A549 (cell line): ENCODE data around the gene MYOG. TPM values are rescaled to one million over a fixed set of nuclear protein-coding genes. Genes with fewer than 3 reads are reported as not detected.

Experiments
- ATAC-seq, 2 experiments: fragments of 200-7000 bp in 1 of 2; fragments of >200 bp in 1 of 2; cut with Nextera tagmentation in 1 of 2; cut with Tn5 transposase in 1 of 2; 3 replicates each; pipeline versions ENCODE4 v1.8.0 to v1.9.1; 2018 to 2020; ENCODE audit warnings: mild to moderate bottlenecking in 1 of 2, moderate library complexity in 1 of 2
- CTCF ChIA-PET: fragments of 300-600 bp; sonication (Branson Sonifier 250); formaldehyde crosslinking; extraction: SDS; loops from one replicate; lab custom pipeline; 2021; ENCODE audit warnings: antibody characterized with exemption, inconsistent platforms; lab: Yijun Ruan, JAX
- POLR2A ChIA-PET: fragments of 350-600 bp; formaldehyde crosslinking; extraction: SDS; loops from one replicate; lab custom pipeline; 2021; ENCODE audit warnings: antibody characterized with exemption, inconsistent platforms; lab: Yijun Ruan, JAX
- DNase-seq, 2 experiments: peaks; one replicate each; pipeline versions ENCODE4 v3.0.0 to v3.0.0-alpha.2; 2011 to 2016; ENCODE audit warnings: low read depth in 1 of 2, low spot score in 1 of 2
- FAIRE-seq: peaks from 2 replicates; lab custom pipeline; 2011; peaks lifted over from hg19 to GRCh38; lab: Jason Lieb, UNC
- H3K27ac ChIP-seq, 2 experiments: fragments of >200 bp; sonication (Bioruptor Twin); formaldehyde crosslinking; 3 replicates each; pipeline ENCODE4 v1.5.1; 2016 to 2017
- H3K4me1 ChIP-seq: fragments of >200 bp; sonication (Bioruptor Twin); formaldehyde crosslinking; 3 replicates; pipeline ENCODE4 v1.6.1; 2016
- H3K4me2 ChIP-seq: fragments of >200 bp; sonication (Bioruptor Twin); formaldehyde crosslinking; 3 replicates; pipeline ENCODE4 v1.6.1; 2016
- H3K4me3 ChIP-seq: fragments of >200 bp; sonication (Bioruptor Twin); formaldehyde crosslinking; 3 replicates; pipeline ENCODE4 v1.5.1; 2016
- H3K9me3 ChIP-seq: fragments of >200 bp; sonication (Bioruptor Twin); formaldehyde crosslinking; 3 replicates; pipeline ENCODE4 v1.6.1; 2016
- ATOH8 ChIP-seq: fragments of 250-450 bp; sonication (Bioruptor Pico); IDR thresholded peaks from 2 replicates; pipeline ENCODE4 v1.5.0; 2020; ENCODE audit warnings: low read depth, mild to moderate bottlenecking, moderate library complexity
- BCL3 ChIP-seq: fragments of >200 bp; sonication (Bioruptor Twin); formaldehyde crosslinking; IDR thresholded peaks from 3 replicates; pipeline ENCODE4 v1.6.1; 2016
- CEBPB ChIP-seq, 2 experiments: fragments of >200 bp in 1 of 2; sonication (Bioruptor Twin) in 1 of 2; formaldehyde crosslinking in 1 of 2; IDR thresholded peaks; 2 replicates each; pipeline ENCODE4 v1.6.1; 2012 to 2016
- CTCF ChIP-seq: fragments of >200 bp; sonication (Bioruptor Twin); formaldehyde crosslinking; IDR thresholded peaks from 3 replicates; pipeline ENCODE4 v1.5.1; 2016
- E2F6 ChIP-seq: IDR thresholded peaks from 2 replicates; pipeline ENCODE4 v1.6.1; 2012; ENCODE audit warnings: low read depth, borderline replicate concordance
- EHMT2 ChIP-seq: fragments of 200-600 bp; sonication (generic); IDR thresholded peaks from 2 replicates; pipeline ENCODE4 v1.6.1; 2016; ENCODE audit warnings: antibody characterized with exemption, low read depth, mild to moderate bottlenecking, moderate library complexity
- EP300 ChIP-seq, 2 experiments: fragments of >200 bp; sonication (Bioruptor Twin); formaldehyde crosslinking; IDR thresholded peaks; 2 replicates in 1 of 2; 3 replicates in 1 of 2; pipeline ENCODE4 v1.6.1; 2016 to 2017
- ESRRA ChIP-seq: fragments of 150-350 bp; IDR thresholded peaks from 2 replicates; pipeline ENCODE4 v1.6.1; 2014; ENCODE audit warnings: mild to moderate bottlenecking, low read length, borderline replicate concordance
- FOSL2 ChIP-seq, 2 experiments: fragments of 450-650 bp in 1 of 2; fragments of >200 bp in 1 of 2; sonication (Bioruptor Twin) in 1 of 2; formaldehyde crosslinking; IDR thresholded peaks; 2 replicates each; pipeline versions ENCODE4 v1.5.0 to v1.6.1; 2016 to 2020; ENCODE audit warnings: mild to moderate bottlenecking in 1 of 2, moderate library complexity in 1 of 2
- FOXS1 ChIP-seq: fragments of 250-450 bp; sonication (Bioruptor Pico); IDR thresholded peaks from 2 replicates; pipeline ENCODE4 v1.5.0; 2020; ENCODE audit warnings: mild to moderate bottlenecking, moderate library complexity
- HDAC2 ChIP-seq: fragments of 200-600 bp; sonication (generic); IDR thresholded peaks from 2 replicates; pipeline ENCODE4 v1.6.1; 2016
- MAZ ChIP-seq: fragments of 150-350 bp; IDR thresholded peaks from 2 replicates; pipeline ENCODE4 v1.6.1; 2014; ENCODE audit warnings: antibody characterized with exemption, low read depth, low read length, borderline replicate concordance
- NPAS2 ChIP-seq: fragments of 250-450 bp; sonication (Bioruptor Pico); IDR thresholded peaks from 2 replicates; pipeline ENCODE4 v1.8.0; 2022; ENCODE audit warnings: mild to moderate bottlenecking, moderate library complexity, borderline replicate concordance
- NR3C1 ChIP-seq: fragments of >200 bp; sonication (Bioruptor Twin); formaldehyde crosslinking; IDR thresholded peaks from 3 replicates; pipeline ENCODE4 v1.6.1; 2017
- POLR2A ChIP-seq: IDR thresholded peaks from 2 replicates; pipeline ENCODE4 v1.6.1; 2012; ENCODE audit warnings: mild to moderate bottlenecking, low read length
- REST ChIP-seq: fragments of 200-600 bp; sonication (generic); IDR thresholded peaks from 2 replicates; pipeline ENCODE4 v1.6.1; 2016; ENCODE audit warnings: antibody characterized with exemption, mild to moderate bottlenecking, moderate library complexity
- RFX5 ChIP-seq: fragments of 450-650 bp; IDR thresholded peaks from 2 replicates; pipeline ENCODE4 v1.7.1; 2014; ENCODE audit warnings: antibody characterized with exemption, mild to moderate bottlenecking, moderate library complexity
- RNF2 ChIP-seq: fragments of 200-600 bp; sonication (generic); IDR thresholded peaks from 2 replicates; pipeline ENCODE4 v1.6.1; 2016; ENCODE audit warnings: low read depth, mild to moderate bottlenecking, antibody characterized with exemption, moderate library complexity, borderline replicate concordance
- SREBF2 ChIP-seq: fragments of 450-650 bp; IDR thresholded peaks from 2 replicates; pipeline ENCODE4 v1.6.1; 2014; ENCODE audit warnings: mild to moderate bottlenecking, moderate library complexity
- WGBS: methylation state at CpG from one replicate; pipeline ENCODE4 v1.1.6; 2017; ENCODE audit errors: missing lambda C conversion rate; 5-methylcytosine and 5-hydroxymethylcytosine counted together
- polyA plus RNA-seq, 4 experiments: library from polyadenylated mRNA; depleted of rRNA in 3 of 4; stranded (reverse); fragments of >200 nt; fragmentation: RNase III in 1 of 4; extraction: RNeasy Plus Mini Kit Qiagen cat#74134 plus additional on column Dnase treatment in 1 of 4; gene quantifications; 2 replicates in 3 of 4; 3 replicates in 1 of 4; pipeline ENCODE4 v1.2.3, GENCODE V29; 2011 to 2017

Gene MYOG
- polyA plus RNA-seq, 2 of the 4 experiments (the other 2 are of a cell fraction) = not detected

- DNase-seq (no peak), FAIRE-seq (no peak), ATAC-seq (no peak)
- ChIA-PET POLR2A (no interaction called here), CTCF (interaction anchor here (0.8 to 9.0 kb wide), 8 partner anchors 9 to 136 kb away, joined by 3 to 91 read pairs (median 5); no protein-coding TSS in a partner anchor)
- H3K27ac ChIP-seq = no peak overlapping the region
- no peak for TF ChIP-seq RFX5
- TF ChIP-seq RNF2 = no peak
- TF ChIP-seq EHMT2 = no peak
- TF ChIP-seq NR3C1 = no peak
- no peak for TF ChIP-seq EP300 (IDR thresholded peaks at IDR 0.05)
- no peak for TF ChIP-seq ATOH8 (CRISPR knock-in tag)
- TF ChIP-seq POLR2A = no peak
- TF ChIP-seq FOXS1 (CRISPR knock-in tag) = no peak
- no peak for TF ChIP-seq CTCF
- TF ChIP-seq FOSL2 (IDR thresholded peaks at IDR 0.05) = no peak
- TF ChIP-seq FOSL2 (CRISPR knock-in tag; IDR thresholded peaks at IDR 0.05) = no peak
- TF ChIP-seq BCL3 = no peak
- TF ChIP-seq HDAC2 = no peak
- TF ChIP-seq SREBF2 = no peak
- TF ChIP-seq ESRRA = no peak
- TF ChIP-seq NPAS2 (CRISPR knock-in tag) = no peak
- TF ChIP-seq MAZ = no peak
- no peak for TF ChIP-seq E2F6
- no peak for TF ChIP-seq CEBPB (IDR thresholded peaks at IDR 0.05)
- no peak for TF ChIP-seq REST
- no peak overlapping the region for H3K4me3 ChIP-seq
- H3K4me1 ChIP-seq = peaks cover 32% of the 10 kb centered on the region; the same call in 2 of the 3 replicates
- H3K9me3 ChIP-seq = no peaks in the 10 kb centered on the region
- WGBS = 77% methylated on average over 9 of the region's 9 CpGs
- H3K4me2 ChIP-seq = no peak overlapping the region
Observed at GRCh38 chr1:203131548-203132200, 45.9 kb upstream of the MYOG start.
